C4-2B (cell line): ENCODE results near the gene HOXC9.

ENCODE experiments used
- H3K27ac ChIP-seq: fragments of 450-650 bp; 2 replicates; pipeline ENCODE4 v1.5.1; 2017
- CTCF ChIP-seq: fragments of 450-650 bp; conservative IDR thresholded peaks from 2 replicates; pipeline ENCODE4 v1.5.1; 2017; ENCODE audit warnings: mild to moderate bottlenecking
- ZFX ChIP-seq: fragments of 450-650 bp; IDR thresholded peaks from 2 replicates; pipeline ENCODE4 v1.6.1; 2017

The HOXC9 gene

GRCh38 chr12:53953831-53954693 is 45.9 kb upstream of the HOXC9 start:
- TF ChIP-seq CTCF (no peak), ZFX (no peak)
- peak overlapping the region; percentile 48 for H3K27ac ChIP-seq

- peak within 1 kb of the TSS; percentile 48 for H3K27ac ChIP-seq
- TF ChIP-seq CTCF (no peak), ZFX (no peak)
Observed at GRCh38 chr12:53954694-53955035, 45.3 kb upstream of the HOXC9 start, which contains the start of gene HOXC12. Gene HOXC12, plus strand, starts transcription at chr12:53954903. Its CDS starts 27 bp downstream, at chr12:53954930.

- TF ChIP-seq CTCF (no peak), ZFX (no peak)
- H3K27ac ChIP-seq, result peak overlapping the region; percentile 48
Observed at GRCh38 chr12:53955036-53955775, 44.8 kb upstream of the HOXC9 start.

GRCh38 chr12:53955776-53956250 is 44.1 kb upstream of the HOXC9 start:
- no peak for TF ChIP-seq CTCF
- TF ChIP-seq ZFX, result no peak
- H3K27ac ChIP-seq, result no peak overlapping the region

- TF ChIP-seq ZFX (no peak), CTCF (no peak)
Observed at GRCh38 chr12:53956251-53956887, 43.6 kb upstream of the HOXC9 start.

GRCh38 chr12:53956914-53957536 is 42.9 kb upstream of the HOXC9 start:
- H3K27ac ChIP-seq, result no peak overlapping the region
- TF ChIP-seq CTCF (no peak), ZFX (no peak)

More at GRCh38 chr12:53956251-53956887, 43.6 kb upstream of the HOXC9 start:
- H3K27ac ChIP-seq, result no peak overlapping the region
